ENCODE results near the gene ZFYVE19.

ZFYVE19 gene

DNA sequence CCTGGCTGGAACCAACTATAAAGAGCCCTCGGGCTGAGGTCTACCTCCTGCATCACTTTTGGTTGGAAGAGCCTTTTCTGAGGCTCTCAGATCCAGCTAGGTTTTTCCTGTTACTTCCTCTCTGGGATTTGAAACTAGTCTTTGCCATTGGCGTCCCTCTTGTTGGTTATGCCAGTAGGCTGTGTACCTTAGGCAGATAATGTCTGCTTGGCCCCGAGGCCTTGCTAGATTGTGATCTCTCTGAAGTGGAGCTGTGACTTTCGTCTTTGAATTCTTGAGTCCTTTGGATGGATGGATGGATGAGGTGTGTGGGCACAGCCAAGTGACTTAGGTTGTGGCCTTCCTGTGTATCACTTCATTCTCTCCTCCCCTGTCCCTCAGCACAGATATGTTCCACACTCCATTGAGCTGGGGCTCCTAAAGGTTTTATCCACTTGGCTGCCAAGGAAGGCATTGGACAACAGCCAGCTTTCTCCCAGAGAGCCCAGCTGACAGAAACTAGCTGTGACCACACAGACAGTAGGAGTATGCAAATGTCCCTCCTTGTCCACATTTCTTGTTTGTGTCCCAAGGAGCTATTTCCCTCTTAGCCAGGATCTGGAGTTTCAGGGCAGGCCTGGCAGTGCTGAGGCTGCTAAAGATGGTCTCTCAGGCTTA lies 8.3 kb downstream of the ZFYVE19 start:
- DNase-seq (ENCODE audit: low read depth) = no peak

DNA sequence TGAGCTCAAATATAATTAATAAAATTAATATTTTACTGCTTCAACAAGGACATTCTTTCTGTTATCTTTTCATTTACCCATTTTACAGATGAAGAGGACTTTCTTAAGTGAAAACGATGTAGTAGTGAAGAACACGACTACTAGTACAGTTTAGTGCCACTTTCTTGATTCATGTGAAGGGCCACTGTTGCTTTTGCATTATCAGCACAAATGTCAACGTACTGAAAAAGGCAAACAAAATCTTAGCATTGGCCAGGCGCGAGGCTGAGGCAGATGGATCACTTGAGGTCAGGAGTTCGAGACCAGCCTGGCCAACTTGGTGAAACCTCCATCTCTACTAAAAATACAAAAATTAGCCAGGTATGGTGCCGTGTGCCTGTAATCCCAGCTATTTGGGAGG lies 12.2 kb downstream of the ZFYVE19 start:
- DNase-seq (ENCODE audit: low read depth) = no peak

DNA sequence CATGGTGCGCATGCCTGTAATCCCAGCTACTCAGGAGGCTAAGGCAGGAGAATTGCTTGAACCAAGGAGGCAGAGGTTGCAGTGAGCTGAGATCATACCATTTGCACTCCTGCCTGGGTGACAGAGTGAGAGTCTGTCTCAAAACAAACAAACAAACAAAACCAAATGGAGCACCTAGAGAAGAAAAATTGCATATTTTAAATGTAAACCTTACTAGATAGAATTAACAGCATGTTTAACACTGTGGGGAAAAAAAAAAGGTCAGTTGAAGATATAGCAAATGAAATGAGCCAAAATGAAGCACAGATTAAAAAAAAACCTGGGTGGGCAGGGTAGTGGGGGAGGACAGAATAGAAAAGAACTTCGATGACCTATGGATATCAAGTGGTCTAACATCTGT lies 14.3 kb downstream of the ZFYVE19 start:
- DNase-seq (ENCODE audit: low read depth) = no peak

GRCh38 chr15:40823572-40824343 lies 16.9 kb downstream of the ZFYVE19 start:
- DNase-seq (ENCODE audit: low read depth) = no peak

GRCh38 chr15:40825661-40826422 lies 19.0 kb downstream of the ZFYVE19 start:
- no peak for DNase-seq (ENCODE audit: low read depth)

DNA sequence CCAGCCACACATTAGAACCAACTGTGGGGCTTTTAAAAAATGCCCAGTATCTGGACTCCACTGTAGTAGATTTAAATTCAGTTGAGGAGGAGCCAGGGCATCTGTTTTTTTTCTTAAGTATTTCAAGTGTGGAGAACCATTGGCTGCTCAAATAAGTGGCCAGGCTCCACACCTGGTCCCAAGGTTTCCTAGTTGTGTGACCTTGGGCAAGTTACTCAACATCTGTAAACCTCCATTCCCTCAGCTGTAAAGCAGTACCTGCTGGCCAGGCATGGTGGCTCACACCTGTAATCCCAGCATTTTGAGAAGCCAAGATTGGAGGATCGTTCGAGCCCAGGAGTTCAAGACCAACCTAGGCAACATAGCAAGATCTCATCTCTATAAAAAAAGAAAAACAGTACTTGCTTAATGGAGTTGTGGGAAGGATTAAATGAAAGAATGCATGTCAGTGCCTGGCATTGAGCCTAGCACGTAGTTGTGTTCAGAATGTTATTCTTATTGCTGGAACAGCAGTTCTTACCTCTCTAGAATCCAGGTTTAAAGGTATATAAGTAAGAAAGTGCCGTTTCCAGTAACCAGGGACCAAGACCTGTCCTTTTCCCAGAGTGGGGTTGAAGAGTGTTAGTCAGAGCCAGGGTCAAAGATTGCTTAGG lies 19.7 kb downstream of the ZFYVE19 start:
- DNase-seq (ENCODE audit: low read depth) = no peak

- DNase-seq (ENCODE audit: low read depth) = no peak
Measured at GRCh38 chr15:40828447-40829036, 21.7 kb downstream of the ZFYVE19 start, which contains the start of gene PPP1R14D. PPP1R14D (minus strand) TSS chr15:40828708; CDS start chr15:40828641, 67 bp downstream.

GRCh38 chr15:40829115-40829514 lies 22.2 kb downstream of the ZFYVE19 start:
- no peak for DNase-seq (ENCODE audit: low read depth)

DNA sequence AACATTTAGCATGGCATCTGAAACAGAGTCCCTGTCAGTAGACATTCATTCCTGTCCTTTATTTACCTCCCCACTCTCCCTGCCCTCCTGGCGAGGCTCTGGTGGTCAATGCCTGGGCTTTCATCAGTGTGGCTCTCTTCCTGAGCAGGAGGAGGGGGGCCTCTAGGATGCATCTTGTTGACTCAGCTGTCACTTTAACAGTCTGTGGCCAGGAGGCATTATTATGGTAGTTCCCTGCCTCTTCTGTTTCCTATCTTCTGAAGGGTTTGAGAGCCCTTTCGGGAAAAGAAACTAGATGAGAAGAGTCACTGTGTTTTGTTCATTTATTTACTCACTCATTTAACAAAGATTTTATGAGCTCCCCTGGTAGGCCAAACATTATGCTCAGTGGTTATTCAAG lies 24.0 kb downstream of the ZFYVE19 start:
- no peak for DNase-seq (ENCODE audit: low read depth)

GRCh38 chr15:40831861-40832260 lies 25.0 kb downstream of the ZFYVE19 start:
- DNase-seq (ENCODE audit: low read depth) = no peak

DNA sequence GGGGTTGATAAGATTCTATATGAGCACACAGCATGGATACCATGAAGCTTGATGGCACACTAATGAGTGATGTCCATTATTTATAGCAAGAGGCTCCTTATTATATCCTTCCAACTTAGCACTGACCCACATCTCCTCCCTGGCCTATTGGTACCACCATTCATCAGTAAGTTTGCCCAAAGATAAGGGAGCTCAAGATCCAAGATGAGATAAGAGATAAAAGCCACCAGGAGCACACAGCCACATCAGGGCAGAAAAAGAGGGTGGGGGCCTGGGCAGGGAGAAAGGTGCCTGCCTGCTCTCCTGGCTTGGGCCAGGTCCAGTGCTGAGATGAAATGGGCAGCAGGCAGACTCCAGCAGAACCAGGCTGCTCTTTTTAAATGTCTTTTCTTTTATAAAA lies 26.0 kb downstream of the ZFYVE19 start:
- DNase-seq (ENCODE audit: low read depth) = no peak

DNA sequence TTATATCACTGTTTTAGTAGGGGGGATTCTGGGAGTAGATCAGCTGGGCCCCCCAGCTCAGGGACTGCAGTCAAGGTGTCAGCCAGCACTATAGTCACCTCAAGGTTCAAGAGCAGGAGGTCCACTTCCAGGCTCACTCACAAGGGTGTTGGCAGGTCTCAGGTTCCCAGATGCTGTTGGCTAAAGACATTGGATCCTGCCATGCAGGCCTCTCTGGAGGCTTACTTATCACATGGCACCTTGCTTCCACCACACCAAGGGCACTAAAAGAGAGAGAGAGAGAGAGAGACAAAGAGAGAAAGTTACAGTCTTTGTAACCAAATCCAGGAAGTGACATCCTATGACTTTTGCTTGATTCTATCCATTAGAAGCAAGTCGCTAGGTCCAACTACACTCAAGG lies 29.1 kb downstream of the ZFYVE19 start:
- no peak for DNase-seq (ENCODE audit: low read depth)

GRCh38 chr15:40838756-40839155 lies 31.9 kb downstream of the ZFYVE19 start:
- no peak for DNase-seq (ENCODE audit: low read depth)

GRCh38 chr15:40841741-40842140 lies 34.9 kb downstream of the ZFYVE19 start:
- no peak for DNase-seq (ENCODE audit: low read depth)

DNA sequence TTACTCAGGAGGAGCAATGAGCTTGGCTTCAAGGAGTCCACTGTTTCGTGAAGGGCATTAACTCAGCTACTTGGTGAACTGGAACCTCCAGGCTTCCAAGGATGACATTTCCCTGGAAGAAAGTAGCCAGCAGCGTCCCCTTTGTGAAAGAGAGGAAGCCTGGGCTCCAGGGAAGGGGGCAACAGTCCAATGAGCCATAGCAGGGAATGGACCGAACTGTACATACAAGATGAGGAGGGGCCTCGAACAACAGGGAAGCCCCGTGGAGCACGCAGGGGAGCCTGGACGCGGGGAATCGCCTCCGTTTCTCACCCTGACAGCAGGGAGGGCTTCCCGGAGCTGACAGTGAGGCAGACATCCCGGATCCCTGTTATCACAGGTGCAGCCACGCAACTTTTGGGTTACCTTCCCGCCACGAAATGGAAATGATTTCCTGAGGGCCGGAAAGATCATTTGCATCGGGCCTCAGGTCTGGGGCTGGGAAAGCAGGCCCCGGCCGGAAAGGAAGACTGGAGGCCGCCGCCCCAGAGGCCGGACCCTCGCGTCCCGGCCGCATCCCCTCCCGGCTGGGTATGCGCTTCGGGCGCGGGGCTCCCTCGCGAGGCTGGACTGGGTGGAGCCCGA lies 36.5 kb downstream of the ZFYVE19 start:
- no peak for DNase-seq (ENCODE audit: low read depth)

- DNase-seq (ENCODE audit: low read depth) = peak; percentile 33
Measured at GRCh38 chr15:40843885-40844695, 37.2 kb downstream of the ZFYVE19 start, which contains the start of gene SPINT1. SPINT1 (plus strand) TSS chr15:40844048; CDS start chr15:40844555, 507 bp downstream.

GRCh38 chr15:40844696-40845030 lies 37.8 kb downstream of the ZFYVE19 start:
- DNase-seq (ENCODE audit: low read depth) = peak; percentile 22

DNA sequence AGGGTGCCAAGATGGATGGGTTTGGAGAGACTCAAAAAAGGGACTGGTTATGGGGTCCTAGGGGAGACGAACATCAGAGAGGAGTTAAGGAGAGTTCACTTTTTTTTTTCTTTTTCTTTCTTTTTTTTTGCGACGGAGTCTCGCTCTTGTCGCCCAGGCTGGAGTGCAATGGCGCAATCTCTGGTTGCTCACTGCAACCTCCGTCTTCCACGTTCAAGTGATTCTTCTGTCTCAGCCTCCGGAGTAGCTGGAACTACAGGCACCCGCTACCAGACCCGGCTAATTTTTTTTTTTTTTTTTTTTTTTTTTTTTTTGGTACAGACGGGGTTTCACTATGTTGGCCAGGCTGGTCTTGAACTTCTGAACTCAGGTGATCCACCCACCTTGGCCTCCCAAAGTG lies 38.1 kb downstream of the ZFYVE19 start:
- no peak for DNase-seq (ENCODE audit: low read depth)

- no peak for DNase-seq (ENCODE audit: low read depth)
Measured at GRCh38 chr15:40845511-40846284, 38.8 kb downstream of the ZFYVE19 start.

GRCh38 chr15:40846841-40847222 lies 39.9 kb downstream of the ZFYVE19 start:
- no peak for DNase-seq (ENCODE audit: low read depth)

Data from activated T-cell treated with anti-CD3 and anti-CD28 coated beads for 1 hour (primary cell).